Skeletal muscle cell (primary cell): ENCODE results near the gene OCA2.

ENCODE experiments used
- DNase-seq: peaks from one replicate; pipeline ENCODE4 v3.0.0-alpha.2; 2010; ENCODE audit warnings: low read depth
- H3K4me3 ChIP-seq: 2 replicates; pipeline ENCODE4 v1.5.1; 2011; ENCODE audit warnings: low read depth, mild to moderate bottlenecking, control low read depth, low read length, moderate library complexity

OCA2 gene

GRCh38 chr15:28107111-28107903, 8.2 kb upstream of the OCA2 start:
- DNase-seq = no peak
- H3K4me3 ChIP-seq = peak overlapping the region; percentile 59

DNA sequence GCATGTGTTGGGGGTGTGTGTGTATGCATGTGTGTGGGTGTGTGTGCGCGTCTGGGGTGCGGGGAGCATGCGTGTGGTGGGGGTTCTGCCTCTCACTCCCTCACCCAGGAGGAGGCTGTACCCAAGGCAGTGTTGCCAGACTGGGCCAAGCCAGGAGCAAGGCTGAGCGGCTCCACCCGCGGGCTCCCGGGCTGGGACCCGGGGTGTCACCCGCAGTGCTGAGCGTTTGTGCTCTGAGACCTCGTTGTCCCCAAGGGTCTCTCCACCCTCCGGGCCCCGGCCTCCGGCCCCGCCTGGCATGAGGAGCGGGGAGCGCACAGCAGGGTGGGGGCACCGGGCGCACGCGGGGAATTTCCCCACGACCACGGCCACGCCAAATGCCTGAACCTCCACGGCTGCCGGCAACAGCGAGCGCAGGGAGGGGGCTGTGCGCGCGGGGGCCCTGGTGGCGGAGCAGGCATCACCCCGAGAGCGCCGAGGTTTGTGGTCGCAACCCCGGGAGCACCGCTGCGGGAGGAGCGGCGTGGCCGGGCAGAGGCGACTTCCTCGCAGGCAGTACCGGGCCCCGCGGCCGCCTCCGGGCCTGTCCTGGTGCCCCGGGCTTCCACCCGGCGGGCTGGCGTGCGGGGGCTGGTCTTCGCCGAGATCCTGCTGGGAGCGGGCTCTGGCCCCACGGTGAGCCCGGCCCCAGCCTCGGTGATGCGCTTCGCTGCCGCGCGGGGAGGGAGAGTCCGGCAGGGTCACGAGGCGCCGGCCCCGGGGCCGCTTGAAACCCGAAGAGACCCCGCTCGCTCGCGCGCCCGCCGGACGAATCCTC, 7.4 kb upstream of the OCA2 start:
- DNase-seq = no peak
- peak overlapping the region; percentile 59 for H3K4me3 ChIP-seq

DNA sequence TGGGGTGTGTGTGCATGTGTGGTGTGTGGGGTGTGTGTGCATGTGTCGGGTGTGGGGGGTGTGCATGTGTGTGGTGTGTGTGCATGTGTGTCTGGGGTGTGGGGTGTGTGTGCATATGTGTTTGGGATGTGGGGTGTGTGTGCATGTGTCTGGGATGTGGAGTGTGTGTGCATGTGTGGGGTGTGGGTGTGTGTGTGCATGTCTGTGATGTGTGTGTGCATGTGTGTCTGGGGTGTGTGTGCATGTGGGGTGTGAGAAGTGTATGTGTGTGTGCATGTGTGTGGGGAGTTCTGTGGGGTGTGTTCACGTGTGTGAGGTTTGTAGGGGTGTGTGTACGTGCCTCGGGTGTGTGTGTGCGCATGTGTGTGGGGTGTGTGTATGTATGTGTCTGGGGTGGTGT, 6.7 kb upstream of the OCA2 start:
- DNase-seq = no peak
- no peak overlapping the region for H3K4me3 ChIP-seq

DNA sequence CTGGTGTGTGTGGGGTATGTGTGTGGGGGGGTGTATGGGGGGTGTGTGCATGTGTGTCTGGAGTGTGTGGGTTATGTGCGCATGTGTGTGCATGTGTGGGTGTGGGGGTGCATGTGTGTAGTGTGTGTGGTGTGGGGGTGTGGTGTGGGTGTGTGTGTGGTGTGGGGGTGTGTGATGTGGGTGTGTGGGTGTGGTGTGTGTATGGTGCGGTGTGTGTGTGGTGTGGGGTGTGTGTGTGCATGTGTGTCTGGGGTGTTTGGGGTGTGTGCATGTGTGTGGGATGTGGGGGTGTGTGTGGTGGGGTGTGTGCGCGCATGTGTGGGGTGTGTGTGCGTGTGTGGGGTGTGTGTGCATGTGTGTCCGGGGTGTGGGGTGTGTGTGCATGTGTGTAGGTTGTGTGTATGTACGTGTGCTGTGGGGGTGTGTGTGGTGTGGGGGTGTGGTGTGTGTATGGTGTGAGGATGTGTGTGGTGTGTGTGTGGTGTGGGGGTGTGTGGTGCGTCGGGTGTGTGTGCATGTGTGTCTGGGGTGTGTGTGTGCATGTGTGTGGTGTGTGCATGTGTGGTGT, 6.2 kb upstream of the OCA2 start:
- no peak for DNase-seq
- H3K4me3 ChIP-seq = no peak overlapping the region

- no peak overlapping the region for H3K4me3 ChIP-seq
- DNase-seq = no peak
These were observed 5.2 kb upstream of the OCA2 start for GRCh38 chr15:28104326-28104725.

DNA sequence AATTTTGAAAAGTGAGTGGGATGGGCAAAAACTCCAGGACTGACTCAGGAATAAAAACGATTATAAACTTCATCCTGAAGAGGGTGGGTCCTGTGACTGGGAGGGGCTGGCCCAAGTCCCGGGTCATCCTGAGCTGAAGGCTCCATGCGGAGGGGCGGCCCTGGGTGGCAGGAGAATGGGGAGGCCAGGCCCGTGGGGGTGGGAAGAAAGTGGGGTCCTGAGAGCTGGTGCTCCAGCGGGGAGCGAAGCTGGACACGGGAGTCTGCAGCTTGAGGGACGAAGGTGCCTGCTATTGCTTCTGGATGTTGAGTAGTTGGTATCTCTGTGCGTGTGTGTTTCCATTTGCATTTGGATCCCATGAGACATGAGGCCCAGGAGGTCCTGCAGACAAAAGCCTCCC, 4.7 kb upstream of the OCA2 start:
- DNase-seq = no peak
- H3K4me3 ChIP-seq = no peak overlapping the region

DNA sequence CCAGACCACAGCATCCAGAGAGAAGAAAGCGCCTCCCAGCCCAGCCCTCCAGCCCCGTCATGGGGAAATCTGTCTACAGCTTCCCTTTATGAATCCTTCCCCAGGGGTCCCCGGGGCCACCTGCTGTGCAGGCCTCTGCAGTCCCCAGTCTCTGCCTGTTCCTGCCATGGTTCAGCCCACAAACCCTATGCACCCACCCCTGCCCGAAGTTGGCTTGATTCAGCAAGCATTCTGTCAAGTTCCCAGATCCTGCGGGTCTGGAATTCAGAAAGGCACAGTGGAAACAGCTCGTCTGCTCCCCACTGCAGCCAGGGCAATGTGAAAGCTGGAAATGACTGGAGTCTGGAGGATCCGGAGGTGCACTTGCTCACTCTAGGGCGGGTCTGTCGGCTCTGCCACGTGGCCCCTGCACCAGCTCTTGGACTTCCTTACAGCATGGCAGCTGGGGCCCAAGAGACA, 2.9 kb upstream of the OCA2 start:
- DNase-seq = no peak
- no peak overlapping the region for H3K4me3 ChIP-seq

DNA sequence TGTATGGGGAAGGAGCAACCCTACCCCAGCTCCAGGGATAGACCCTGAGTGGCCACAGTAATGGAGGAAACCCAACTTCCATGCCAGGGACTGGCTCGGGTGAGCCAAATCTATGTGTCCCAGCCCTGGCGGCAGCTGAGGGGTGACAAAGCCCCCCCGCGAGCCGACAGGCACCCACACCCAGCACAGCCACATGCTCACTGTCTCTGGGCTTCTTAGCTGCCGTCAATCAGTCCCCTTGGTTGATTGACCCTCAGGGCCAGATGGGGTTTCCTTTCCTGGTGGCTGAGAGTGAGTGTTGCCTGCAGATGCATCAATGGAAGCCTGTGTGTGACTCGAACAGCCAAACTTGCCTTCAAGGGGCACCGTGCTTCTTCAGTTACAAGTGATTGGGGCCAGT, 2.1 kb upstream of the OCA2 start:
- DNase-seq = no peak
- no peak overlapping the region for H3K4me3 ChIP-seq

DNA sequence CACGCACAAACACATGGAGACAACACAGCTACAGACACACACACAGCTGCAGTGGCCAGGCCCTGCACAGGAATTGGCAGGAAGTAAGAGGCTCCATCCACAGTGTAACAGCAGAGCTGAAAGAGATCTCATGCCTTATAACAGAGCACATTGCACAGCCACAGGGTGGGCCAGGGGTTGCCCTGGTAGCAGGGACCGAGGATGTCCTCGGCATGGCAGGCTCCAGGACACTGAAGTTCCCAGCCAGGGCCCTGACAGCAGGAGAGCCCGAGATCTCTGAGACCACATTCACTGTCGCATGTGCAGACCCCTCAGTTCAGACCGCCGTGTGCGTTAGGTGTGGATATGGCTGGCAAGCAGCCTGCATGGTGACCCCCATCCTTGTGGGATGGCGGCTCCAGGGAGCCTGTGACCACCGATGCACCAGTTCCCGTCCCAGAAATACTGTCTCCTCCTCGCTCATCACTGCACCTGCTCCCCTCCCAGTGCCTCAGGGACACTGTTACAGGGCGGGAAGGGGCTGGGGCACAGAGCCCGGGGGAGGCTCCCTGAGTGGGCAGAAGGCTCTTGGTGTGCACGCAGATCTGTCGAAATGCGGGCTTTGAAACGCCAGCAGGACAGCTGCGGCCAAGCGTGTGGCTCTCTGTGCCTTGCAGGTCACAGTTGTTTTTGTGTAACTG, 1.5 kb upstream of the OCA2 start:
- H3K4me3 ChIP-seq = no peak overlapping the region
- DNase-seq = no peak

GRCh38 chr15:28099555-28100140, 533 bp upstream of the OCA2 start:
- H3K4me3 ChIP-seq = peak overlapping the region; percentile 32

DNA sequence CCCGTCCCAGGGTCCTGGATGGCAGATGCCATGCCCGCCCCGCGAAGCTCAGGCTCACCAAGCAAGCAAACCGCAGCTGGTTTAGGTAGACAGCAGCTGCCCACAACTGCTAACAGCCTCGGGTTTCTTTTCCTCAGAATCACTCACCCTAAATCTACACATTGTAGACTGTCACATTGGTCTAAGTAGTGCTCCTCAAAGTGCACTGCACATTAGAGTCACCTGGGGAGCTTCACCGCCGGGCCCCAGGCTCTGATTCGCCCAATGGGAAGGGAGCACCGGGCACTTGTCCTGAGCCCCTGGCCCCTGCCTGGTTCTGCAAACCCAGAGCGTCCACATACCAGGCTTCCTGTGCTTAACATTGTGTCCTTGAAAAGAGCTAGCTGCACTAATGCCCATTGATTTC, 752 bp downstream of the OCA2 start:
- DNase-seq = no peak
- H3K4me3 ChIP-seq = no peak overlapping the region

More at GRCh38 chr15:28099555-28100140, 533 bp upstream of the OCA2 start:
- DNase-seq = no peak

GRCh38 chr15:28097656-28098359, 1.3 kb downstream of the OCA2 start:
- no peak overlapping the region for H3K4me3 ChIP-seq
- no peak for DNase-seq

DNA sequence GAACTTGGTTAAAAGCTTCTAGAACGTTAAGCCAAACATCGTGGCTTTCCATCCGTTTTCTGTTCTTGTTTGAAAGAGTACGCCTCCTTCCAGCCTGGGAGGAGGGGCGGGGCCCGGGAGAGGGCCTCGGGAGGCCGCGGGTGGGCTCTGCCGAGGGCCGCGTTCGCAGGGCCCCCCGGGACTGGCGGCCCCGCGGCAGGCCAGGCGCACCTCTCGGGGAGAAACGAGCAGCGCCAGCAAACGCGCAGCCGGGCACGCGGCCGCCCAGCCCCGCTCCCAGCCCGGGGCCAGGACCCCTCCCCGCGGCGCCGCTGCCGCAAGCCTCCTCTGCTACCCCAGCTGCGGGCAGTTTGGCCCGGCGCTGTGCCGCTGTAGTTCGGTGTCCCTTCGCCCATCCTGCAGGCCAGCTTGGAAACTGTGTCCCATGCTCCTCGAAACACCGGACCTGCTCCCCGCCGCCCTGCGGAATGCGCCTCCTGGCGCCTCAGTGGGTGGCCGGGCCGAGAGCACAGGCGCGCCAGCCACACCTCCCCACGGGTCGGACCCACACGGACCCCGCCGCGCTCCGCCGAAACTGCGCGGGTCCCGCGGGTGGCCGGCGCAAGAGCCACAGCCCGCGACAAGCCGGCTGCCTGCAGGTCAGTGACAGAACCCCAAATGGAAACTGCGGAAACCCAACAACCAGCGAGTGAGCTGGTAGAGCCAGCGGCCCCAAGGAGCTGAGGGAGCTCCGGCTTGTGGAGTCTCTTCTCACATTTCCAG, 2.3 kb downstream of the OCA2 start:
- no peak for DNase-seq
- peak overlapping the region; percentile 51 for H3K4me3 ChIP-seq

DNA sequence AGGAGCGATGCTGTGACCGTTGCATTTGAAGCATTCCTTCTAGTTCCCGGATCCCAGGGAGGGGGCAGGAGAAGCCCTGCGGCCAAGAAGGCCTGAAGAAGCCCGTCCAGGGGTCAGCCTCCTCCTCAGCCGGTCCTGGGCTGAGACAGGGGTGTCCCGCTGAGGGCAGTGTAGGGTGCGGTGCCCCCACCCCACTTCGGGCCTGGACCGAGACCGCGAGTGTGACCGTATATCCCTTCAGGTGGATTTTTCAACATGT, 2.8 kb downstream of the OCA2 start:
- H3K4me3 ChIP-seq = peak overlapping the region; percentile 51
- DNase-seq = no peak

DNA sequence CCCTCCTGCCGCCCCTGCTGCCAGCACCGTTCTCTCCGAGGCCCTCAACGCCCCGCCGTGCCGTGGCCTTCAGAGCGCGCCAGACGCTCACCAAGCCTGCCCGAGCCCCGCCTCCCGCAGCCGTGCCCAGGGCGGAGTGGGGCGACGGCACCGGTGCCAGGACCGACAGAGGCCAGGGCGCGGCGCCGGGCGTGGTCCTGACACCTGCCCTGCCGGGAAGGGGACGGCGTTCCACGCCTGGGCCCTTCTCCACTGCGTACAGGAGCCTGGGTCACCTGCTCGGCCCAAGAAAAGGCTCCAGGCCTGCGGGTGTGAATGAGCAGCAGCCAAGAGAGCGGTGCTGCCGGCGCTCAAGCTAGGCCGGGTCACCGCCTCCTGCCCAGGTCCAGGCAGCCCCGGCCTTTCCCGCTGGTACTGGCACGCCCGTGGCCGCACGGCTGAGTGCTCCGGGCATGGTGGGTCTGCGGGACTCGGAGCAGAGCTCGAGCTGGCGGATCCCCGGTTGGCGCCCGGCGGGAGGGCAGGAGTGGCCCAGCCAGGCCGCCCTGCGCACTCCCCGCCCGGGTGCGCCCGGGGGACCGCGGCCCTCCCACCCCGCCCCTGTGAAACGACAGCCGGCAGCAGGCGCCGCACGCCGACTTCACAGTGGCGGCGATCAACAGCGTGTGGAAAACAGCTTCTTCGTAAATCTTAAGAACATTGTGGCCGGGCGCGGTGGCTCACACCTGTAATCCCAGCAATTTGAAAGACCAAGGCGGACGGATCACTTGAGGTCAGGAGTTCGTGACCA, 4.2 kb downstream of the OCA2 start:
- H3K4me3 ChIP-seq = peak overlapping the region; percentile 51
- DNase-seq = no peak

GRCh38 chr15:28093752-28094535, 5.2 kb downstream of the OCA2 start:
- no peak overlapping the region for H3K4me3 ChIP-seq
- no peak for DNase-seq

GRCh38 chr15:28091313-28091712, 7.8 kb downstream of the OCA2 start:
- no peak for DNase-seq
- H3K4me3 ChIP-seq = no peak overlapping the region
